ENCODE measurements around the gene SLC25A1. TPM values are rescaled to one million over a fixed set of nuclear protein-coding genes. Genes with fewer than 3 reads are reported as not detected.

SLC25A1 gene
- total RNA-seq, 1 donor from 2014 or later, result 54.8 TPM

DNA sequence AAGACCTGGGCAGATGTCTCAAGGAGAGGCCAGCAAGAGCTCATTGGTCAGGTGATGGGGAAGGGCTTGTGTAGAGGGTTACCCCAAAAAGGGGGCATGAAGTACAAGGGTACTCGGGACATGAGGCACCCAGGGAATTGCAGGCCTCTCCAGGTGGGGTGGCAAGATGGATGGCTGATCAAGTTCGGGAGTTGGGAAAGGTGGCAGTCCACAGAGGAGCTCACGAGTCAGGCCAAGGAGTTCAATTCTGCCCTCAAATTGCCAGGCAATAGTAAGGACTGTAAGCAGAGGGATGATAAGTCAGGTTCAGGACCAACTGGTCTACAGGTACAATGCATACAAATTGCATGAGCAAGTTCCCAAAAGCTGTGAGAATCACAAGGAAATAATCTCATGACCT lies 42.3 kb upstream of the SLC25A1 start:
- Mint-ChIP-seq H3K27ac (ENCODE audit: unreplicated experiment) (no peak overlapping the region), H3K9me3 (ENCODE audit: unreplicated experiment) (no peaks in the 10 kb centered on the region), H3K4me1 (ENCODE audit: low read depth, unreplicated experiment) (peaks cover 3% of the 10 kb centered on the region), H3K4me3 (ENCODE audit: unreplicated experiment) (no peak overlapping the region), H3K27me3 (ENCODE audit: unreplicated experiment) (peaks cover 3% of the 10 kb centered on the region), H3K36me3 (ENCODE audit: unreplicated experiment) (peaks cover 5% of the 10 kb centered on the region)
- TF ChIP-seq, protein P1, sequence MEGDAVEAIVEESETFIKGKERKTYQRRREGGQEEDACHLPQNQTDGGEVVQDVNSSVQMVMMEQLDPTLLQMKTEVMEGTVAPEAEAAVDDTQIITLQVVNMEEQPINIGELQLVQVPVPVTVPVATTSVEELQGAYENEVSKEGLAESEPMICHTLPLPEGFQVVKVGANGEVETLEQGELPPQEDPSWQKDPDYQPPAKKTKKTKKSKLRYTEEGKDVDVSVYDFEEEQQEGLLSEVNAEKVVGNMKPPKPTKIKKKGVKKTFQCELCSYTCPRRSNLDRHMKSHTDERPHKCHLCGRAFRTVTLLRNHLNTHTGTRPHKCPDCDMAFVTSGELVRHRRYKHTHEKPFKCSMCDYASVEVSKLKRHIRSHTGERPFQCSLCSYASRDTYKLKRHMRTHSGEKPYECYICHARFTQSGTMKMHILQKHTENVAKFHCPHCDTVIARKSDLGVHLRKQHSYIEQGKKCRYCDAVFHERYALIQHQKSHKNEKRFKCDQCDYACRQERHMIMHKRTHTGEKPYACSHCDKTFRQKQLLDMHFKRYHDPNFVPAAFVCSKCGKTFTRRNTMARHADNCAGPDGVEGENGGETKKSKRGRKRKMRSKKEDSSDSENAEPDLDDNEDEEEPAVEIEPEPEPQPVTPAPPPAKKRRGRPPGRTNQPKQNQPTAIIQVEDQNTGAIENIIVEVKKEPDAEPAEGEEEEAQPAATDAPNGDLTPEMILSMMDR (IDR thresholded peaks at IDR 0.05; ENCODE audit: partially characterized antibody, unreplicated experiment), result no peak
- DNase-seq, result no peak

DNA sequence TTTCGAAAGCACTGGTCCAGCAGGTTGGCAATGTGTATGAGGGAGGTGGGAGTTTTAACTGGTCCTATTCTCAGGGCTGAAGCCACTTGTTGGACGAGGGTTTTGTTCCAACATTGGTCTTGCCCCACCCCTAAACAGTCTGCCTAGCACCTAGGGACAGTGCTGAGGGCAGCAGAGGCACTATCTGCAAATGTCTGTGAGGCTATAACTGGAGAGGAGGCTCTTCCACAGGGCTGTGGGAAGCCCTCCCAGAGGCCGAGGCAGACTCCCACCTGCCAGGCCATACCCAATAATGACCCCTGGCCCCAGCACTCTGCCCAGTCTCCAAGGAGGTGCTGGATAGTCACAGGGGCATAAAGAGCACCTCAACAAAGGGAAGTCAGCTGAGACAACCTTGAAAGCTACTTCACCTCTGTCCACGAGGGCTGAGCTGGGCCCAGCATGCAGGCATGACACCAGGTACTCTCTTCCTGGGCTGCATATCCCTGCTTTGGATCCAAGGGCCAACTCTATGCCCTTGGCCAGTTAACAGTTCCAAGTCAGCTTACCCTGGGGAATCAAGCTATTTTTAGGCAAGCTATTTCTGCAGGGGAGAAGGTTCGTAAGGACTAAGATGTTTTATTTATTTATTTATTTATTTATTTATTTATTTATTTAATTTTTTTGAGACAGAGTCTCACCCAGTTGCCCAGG lies 40.2 kb upstream of the SLC25A1 start:
- Mint-ChIP-seq H3K4me3 (ENCODE audit: unreplicated experiment) (no peak overlapping the region), H3K27ac (ENCODE audit: unreplicated experiment) (no peak overlapping the region), H3K36me3 (ENCODE audit: unreplicated experiment) (peaks cover 4% of the 10 kb centered on the region), H3K4me1 (ENCODE audit: low read depth, unreplicated experiment) (peaks cover 3% of the 10 kb centered on the region), H3K9me3 (ENCODE audit: unreplicated experiment) (no peaks in the 10 kb centered on the region), H3K27me3 (ENCODE audit: unreplicated experiment) (peaks cover 3% of the 10 kb centered on the region)
- DNase-seq, result no peak
- TF ChIP-seq, protein P1 (IDR thresholded peaks at IDR 0.05; ENCODE audit: partially characterized antibody, unreplicated experiment), result no peak

DNA sequence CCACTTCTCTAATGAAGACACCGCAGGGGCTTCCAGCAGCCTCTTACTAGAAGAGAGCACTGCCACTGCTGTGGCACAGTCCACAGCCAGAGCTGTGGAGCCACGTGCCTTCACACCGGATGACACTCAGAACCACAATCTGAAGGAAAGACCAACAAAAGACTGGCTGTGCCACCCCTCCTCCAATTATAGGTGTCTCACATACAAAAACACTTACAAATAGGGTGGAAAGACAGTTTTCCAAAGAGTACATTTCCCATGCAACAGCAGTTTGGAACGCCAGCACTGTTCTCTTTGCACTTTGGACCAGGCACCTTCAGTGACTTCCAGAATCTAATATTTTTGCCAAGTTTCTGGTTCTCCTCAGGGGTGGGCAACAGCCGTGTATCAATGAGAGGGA lies 38.0 kb upstream of the SLC25A1 start:
- no peak overlapping the region for H3K4me3 Mint-ChIP-seq (ENCODE audit: unreplicated experiment)

DNA sequence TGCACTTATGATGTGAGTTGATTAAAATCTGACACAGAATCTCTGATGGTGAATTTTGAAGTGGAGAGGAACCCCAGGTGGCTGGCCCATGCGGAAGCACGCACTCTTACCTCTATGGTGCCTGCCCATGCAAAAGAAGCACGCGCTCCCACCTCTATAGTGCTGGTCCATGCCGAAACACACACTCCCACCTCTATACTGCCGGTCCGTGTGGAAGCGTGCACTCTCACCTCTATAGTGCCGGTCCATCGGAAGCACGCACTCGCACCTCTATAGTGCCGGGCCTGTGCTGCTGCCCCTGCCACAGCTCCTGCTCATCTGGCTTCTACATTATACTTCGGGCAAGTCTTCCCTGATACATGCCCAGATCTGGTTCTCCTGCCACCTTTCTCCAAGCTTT lies 36.8 kb upstream of the SLC25A1 start:
- DNase-seq, result no peak
- Mint-ChIP-seq H3K36me3 (ENCODE audit: unreplicated experiment) (peaks cover 4% of the 10 kb centered on the region), H3K27ac (ENCODE audit: unreplicated experiment) (no peak overlapping the region), H3K4me1 (ENCODE audit: low read depth, unreplicated experiment) (peaks cover 3% of the 10 kb centered on the region), H3K4me3 (ENCODE audit: unreplicated experiment) (no peak overlapping the region), H3K27me3 (ENCODE audit: unreplicated experiment) (peaks cover 1% of the 10 kb centered on the region), H3K9me3 (ENCODE audit: unreplicated experiment) (no peaks in the 10 kb centered on the region)
- TF ChIP-seq, protein P1 (IDR thresholded peaks at IDR 0.05; ENCODE audit: partially characterized antibody, unreplicated experiment), result no peak

More for the DNA sequence above, 38.0 kb upstream of the SLC25A1 start:
- peaks cover 3% of the 10 kb centered on the region for H3K4me1 Mint-ChIP-seq (ENCODE audit: low read depth, unreplicated experiment)
- peaks cover 3% of the 10 kb centered on the region for H3K27me3 Mint-ChIP-seq (ENCODE audit: unreplicated experiment)
- H3K36me3 Mint-ChIP-seq (ENCODE audit: unreplicated experiment), result peaks cover 4% of the 10 kb centered on the region
- TF ChIP-seq, protein P1 (IDR thresholded peaks at IDR 0.05; ENCODE audit: partially characterized antibody, unreplicated experiment), result no peak
- H3K27ac Mint-ChIP-seq (ENCODE audit: unreplicated experiment), result no peak overlapping the region
- no peaks in the 10 kb centered on the region for H3K9me3 Mint-ChIP-seq (ENCODE audit: unreplicated experiment)
- DNase-seq, result no peak

DNA sequence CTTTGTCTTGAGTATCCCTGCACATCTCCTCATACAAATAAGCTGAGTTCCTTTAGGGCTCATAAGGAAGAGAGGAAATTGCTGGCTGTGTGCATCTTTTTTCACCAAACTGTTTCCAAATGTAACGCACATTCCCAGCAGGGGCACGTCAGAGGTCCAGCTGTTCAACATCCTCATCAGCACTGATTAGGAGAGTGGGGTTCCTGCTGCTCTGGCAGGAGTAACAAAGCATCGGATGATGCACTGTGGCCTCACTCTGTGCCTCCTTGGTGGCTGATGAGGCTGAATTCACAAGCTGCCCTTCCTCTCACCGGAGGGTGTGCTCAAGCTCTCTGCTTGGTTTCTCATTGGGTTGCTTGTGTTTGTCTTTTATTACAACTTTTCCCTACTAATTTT lies 35.5 kb upstream of the SLC25A1 start:
- H3K36me3 Mint-ChIP-seq (ENCODE audit: unreplicated experiment), result peaks cover 4% of the 10 kb centered on the region
- H3K9me3 Mint-ChIP-seq (ENCODE audit: unreplicated experiment), result peaks cover 2% of the 10 kb centered on the region
- H3K4me3 Mint-ChIP-seq (ENCODE audit: unreplicated experiment), result no peak overlapping the region
- H3K27ac Mint-ChIP-seq (ENCODE audit: unreplicated experiment), result no peak overlapping the region
- peaks cover 1% of the 10 kb centered on the region for H3K27me3 Mint-ChIP-seq (ENCODE audit: unreplicated experiment)
- TF ChIP-seq, protein P1 (IDR thresholded peaks at IDR 0.05; ENCODE audit: partially characterized antibody, unreplicated experiment), result no peak
- no peak for DNase-seq
- peaks cover 3% of the 10 kb centered on the region for H3K4me1 Mint-ChIP-seq (ENCODE audit: low read depth, unreplicated experiment)
